GM10266 (cell line): ENCODE measurements around the gene YTHDF1.

Experiments used
- DNase-seq: peaks from one replicate; pipeline ENCODE4 v3.0.0; 2012; ENCODE audit errors: extremely low spot score
- TF ChIP-seq, protein P1 (sequence below): IDR thresholded peaks from 2 replicates; pipeline ENCODE4 v1.5.1; 2012; ENCODE audit warnings: mild to moderate bottlenecking, low read depth; ENCODE audit not compliant: control insufficient read depth, insufficient read depth; ENCODE audit errors: missing control alignments

Gene YTHDF1

DNA sequence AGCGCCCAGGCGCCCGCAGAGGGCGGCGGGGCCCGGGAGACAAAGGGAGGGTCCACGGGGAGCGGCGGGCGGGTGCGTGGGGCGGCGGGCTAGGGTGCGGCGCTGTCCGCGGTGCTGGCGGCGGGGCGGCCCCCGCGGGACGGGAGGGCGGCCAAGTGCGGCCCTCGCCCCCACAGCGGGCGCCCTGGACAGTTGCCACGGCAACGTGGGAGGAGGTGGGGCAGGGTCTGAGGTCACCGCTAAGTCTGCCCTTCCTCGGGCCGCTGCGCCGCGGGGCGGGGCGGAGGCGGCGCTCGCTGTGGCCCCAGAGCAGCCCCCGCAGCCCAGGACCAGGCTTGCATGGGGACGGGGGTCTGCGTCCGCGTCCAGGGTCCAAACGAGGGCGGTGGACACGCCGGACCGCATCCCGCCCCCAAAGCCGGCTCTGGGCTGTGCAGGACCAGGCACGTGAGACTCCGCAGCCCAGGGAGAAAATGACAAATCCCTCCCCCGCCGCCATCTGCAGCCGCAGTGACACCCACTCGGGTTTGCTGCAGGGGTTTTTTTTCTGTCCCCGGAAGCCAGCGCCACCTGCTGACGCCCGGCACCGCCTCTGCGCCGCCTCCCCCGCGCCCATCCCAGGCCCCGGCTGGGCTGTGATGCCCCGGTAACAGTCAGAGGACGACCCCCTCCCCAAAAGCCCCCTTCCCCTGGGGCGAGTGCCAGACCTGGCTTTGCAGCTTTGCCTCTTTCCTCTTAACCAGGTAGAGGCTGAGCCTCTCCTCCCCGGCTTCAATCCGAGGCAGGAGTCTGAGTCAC lies 36.8 kb downstream of the YTHDF1 start:
- TF ChIP-seq, protein P1, sequence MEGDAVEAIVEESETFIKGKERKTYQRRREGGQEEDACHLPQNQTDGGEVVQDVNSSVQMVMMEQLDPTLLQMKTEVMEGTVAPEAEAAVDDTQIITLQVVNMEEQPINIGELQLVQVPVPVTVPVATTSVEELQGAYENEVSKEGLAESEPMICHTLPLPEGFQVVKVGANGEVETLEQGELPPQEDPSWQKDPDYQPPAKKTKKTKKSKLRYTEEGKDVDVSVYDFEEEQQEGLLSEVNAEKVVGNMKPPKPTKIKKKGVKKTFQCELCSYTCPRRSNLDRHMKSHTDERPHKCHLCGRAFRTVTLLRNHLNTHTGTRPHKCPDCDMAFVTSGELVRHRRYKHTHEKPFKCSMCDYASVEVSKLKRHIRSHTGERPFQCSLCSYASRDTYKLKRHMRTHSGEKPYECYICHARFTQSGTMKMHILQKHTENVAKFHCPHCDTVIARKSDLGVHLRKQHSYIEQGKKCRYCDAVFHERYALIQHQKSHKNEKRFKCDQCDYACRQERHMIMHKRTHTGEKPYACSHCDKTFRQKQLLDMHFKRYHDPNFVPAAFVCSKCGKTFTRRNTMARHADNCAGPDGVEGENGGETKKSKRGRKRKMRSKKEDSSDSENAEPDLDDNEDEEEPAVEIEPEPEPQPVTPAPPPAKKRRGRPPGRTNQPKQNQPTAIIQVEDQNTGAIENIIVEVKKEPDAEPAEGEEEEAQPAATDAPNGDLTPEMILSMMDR, result peak; percentile 80
- DNase-seq, result peak; percentile 92

DNA sequence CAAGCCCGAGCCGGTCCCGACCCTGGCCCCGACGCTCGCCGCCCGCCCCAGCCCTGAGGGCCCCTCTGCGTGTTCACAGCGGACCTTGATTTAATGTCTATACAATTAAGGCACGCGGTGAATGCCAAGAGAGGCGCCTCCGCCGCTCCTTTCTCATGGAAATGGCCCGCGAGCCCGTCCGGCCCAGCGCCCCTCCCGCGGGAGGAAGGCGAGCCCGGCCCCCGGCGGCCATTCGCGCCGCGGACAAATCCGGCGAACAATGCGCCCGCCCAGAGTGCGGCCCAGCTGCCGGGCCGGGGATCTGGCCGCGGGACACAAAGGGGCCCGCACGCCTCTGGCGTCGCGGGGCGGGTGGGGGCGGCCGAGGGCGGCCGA lies 37.5 kb downstream of the YTHDF1 start:
- DNase-seq, result no peak
- TF ChIP-seq, protein P1, result no peak

DNA sequence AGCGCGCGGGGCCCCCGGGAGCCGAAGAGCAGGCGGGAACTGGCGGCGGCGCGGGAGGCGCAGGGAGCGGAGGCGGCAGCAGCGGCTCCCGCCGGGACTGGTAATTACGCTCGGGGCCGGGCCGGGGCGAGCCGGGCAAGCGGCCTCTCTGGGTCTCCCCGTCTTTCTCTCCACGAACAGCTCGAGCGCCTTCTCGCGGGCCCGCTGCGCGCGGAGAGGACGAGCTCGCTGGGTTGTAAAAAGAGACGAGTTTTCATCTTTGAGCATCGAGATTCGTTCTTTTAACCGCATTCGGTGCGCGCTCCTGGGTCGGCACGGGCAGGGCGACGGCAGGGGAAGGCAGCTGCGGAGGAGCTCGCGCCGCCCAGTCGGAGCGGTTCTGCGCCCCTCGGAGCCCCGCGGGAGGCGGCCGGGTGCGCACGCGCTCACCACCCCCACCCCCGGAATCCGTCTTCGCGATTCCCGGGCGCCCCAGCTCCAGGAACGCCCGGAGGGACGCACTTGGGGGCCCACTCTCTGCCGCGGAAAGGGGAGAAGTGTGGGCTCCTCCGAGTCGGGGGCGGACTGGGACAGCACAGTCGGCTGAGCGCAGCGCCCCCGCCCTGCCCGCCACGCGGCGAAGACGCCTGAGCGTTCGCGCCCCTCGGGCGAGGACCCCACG lies 38.0 kb downstream of the YTHDF1 start:
- DNase-seq, result no peak

DNA sequence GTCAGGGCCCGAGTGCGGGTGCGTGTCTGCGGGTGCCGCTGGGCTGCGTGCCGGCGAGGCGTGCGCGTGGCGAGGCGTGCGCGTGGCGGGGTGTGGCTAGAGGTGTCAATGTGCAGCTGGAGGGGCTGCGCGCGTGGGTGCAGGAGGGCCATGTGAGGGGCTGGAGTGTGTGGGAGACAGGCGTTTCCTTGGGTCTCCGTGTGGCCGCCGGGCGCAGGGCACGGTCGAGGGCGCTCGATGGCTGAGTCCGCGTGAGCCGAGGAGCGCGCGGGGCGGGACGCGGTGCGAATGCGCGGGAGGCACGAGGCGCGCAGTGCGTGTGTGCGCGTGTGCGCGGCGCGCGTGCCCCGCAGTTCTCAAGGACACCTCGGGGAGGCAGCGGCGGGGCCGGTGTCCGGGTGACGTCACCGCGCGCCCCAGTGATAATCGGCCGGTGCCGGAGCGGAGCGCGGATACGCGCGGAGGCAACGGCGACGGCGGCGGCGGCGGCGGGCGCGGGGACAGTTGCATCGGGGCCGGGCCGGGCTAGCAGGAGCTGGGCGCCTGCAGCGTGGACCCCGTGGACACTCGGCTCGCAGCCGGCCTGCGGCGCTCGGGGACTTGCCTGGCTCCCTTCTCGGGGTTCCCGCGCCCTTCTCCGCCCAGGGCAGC lies 38.7 kb downstream of the YTHDF1 start:
- no peak for DNase-seq
- TF ChIP-seq, protein P1, result no peak

More for the DNA sequence above, 38.0 kb downstream of the YTHDF1 start:
- TF ChIP-seq, protein P1, result no peak

DNA sequence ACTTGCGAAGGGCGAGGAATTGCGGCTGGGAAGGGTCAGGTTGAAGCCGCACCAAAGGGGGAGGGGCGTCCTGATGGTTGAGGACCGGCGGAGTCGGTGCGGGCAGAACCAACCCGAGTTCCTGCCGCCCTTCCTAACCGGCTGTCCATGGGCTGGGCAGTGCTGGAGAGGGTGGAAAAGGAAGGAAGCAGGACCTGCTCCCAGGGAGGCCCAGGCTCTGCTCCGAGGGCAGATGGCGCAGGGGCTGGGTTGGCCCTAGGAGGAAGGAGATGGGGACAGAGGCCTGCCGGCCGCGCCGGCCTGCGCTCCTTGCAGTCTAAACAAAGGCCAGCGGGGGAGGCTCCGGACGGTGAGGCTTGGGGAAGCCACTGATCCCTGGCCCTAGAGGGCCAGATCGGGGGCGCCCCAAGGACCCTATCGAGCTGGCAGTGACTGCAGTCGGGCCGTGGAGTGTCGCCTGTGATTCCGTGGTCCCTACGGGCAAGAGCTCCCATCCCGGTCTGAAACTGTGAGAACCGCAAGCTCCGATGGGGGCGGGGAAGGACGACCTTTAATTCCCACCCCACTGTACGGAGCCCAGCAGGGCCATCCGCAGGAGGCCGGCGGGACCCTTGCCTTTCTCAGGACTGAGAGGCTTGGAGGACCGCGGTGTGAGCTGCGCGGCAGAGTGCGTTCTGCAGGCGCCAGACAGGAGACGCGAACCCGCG lies 39.4 kb downstream of the YTHDF1 start:
- no peak for DNase-seq
- TF ChIP-seq, protein P1, result no peak

DNA sequence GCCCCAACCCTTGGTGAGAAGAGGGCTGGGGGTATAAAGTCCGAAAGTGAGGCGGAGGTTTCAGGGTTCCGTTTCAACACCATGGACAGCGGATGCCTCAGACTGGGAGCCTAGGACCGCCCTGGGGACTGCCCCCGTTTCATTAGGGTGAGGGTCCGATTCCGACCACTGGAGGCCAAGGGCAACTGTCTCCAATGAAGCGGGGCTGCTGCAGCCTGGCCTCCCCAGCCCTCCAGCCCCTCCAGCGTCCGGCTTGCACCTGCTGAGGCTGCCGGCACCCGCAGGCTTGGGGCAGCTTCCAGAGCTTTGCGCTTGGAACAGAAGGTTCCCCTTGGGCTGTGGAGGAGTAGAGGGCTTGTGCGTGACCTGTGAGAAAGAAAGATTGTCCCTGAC lies 39.9 kb downstream of the YTHDF1 start:
- TF ChIP-seq, protein P1, result no peak
- DNase-seq, result no peak
